Measurements from ENCODE around the gene PIP5K1B.

PIP5K1B gene

DNA sequence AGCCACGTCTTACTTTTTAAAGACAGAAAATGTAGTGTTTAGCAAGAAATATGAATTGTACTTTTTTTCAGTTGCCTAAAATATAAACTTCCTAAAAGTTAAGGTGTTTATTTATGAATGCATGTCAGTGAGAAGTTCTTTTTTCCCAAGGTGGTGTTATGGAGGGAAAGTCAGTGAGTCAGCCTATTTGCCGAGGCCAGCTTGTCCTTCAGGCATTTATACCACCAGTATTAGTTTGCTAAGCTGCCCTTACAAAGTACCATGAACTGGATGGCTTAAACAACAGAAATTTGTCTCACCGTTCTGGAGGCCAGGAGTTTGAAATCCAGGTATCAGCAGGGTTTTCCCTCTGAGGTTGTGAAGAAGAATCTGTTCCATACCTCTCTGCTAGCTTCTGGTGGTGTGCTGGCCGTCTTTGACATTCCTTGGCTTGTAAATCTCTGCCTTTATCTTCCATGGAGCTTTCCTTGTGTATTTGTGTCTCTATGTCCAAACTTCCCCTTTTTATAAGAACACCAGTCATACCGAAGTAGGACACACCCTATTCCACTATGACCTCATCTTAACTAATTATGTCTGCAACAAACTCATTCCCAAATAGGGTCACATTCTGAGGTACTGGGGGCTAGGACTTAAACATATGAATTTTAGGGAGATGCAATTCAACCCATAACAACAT is 270.5 kb downstream of the PIP5K1B start:
- Histone ChIP-seq H3K4me3 (ENCODE audit: low read length) (no peak overlapping the region), H3K79me2 (ENCODE audit: low read length) (no peaks in the 10 kb centered on the region), H3K4me1 (ENCODE audit: low read length) (no peaks in the 10 kb centered on the region; the same call in 1 of the 2 replicates), H3K27me3 (replicated peaks; ENCODE audit: insufficient read depth, low read length) (no peaks in the 10 kb centered on the region), H3K36me3 (replicated peaks; ENCODE audit: insufficient read depth, low read length) (no peaks in the 10 kb centered on the region), H3K4me2 (ENCODE audit: low read depth, low read length) (no peak overlapping the region), H3K9me2 (replicated peaks; ENCODE audit: insufficient read depth, low read length) (no peaks in the 10 kb centered on the region), H3K9ac (ENCODE audit: low read length) (no peak overlapping the region), H2AFZ (ENCODE audit: low read length) (no peak overlapping the region), H3F3A (ENCODE audit: insufficient read depth, low read length) (no peaks in the 10 kb centered on the region), H4K20me1 (ENCODE audit: insufficient read depth, low read length) (no peaks in the 10 kb centered on the region), H3K9me3 (replicated peaks; ENCODE audit: insufficient read depth, low read length) (no peaks in the 10 kb centered on the region), H3K27ac (ENCODE audit: low read length) (no peak overlapping the region)
- no peak for DNase-seq
- no peak for TF ChIP-seq EZH2phosphoT487 (IDR thresholded peaks at IDR 0.05; ENCODE audit: low read length)
- TF ChIP-seq EZH2 (optimal IDR thresholded peaks at IDR 0.05; ENCODE audit: low read depth, low read length): no peak
- TF ChIP-seq, protein P1, sequence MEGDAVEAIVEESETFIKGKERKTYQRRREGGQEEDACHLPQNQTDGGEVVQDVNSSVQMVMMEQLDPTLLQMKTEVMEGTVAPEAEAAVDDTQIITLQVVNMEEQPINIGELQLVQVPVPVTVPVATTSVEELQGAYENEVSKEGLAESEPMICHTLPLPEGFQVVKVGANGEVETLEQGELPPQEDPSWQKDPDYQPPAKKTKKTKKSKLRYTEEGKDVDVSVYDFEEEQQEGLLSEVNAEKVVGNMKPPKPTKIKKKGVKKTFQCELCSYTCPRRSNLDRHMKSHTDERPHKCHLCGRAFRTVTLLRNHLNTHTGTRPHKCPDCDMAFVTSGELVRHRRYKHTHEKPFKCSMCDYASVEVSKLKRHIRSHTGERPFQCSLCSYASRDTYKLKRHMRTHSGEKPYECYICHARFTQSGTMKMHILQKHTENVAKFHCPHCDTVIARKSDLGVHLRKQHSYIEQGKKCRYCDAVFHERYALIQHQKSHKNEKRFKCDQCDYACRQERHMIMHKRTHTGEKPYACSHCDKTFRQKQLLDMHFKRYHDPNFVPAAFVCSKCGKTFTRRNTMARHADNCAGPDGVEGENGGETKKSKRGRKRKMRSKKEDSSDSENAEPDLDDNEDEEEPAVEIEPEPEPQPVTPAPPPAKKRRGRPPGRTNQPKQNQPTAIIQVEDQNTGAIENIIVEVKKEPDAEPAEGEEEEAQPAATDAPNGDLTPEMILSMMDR (IDR thresholded peaks at IDR 0.05; ENCODE audit: low read length): no peak

DNA sequence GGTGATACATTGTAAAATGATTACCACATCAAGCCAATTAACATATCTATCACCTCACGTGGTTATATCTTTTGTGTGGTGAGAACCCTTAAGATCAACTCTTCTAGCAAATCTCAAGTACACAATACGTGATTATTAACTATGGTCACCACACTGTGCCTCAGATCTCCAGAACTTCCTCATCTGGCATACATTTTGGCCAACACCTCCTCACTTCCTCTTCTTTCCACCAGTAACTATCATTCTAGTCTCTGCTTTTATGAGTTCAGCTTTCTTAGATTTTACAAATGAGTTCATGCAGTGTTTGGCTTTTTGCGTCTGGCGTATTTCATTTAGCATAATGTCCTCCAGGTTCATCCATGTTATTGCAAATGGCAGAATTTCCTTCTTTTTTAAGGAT is 273.0 kb downstream of the PIP5K1B start:
- Histone ChIP-seq H3K27me3 (replicated peaks; ENCODE audit: insufficient read depth, low read length) (no peaks in the 10 kb centered on the region), H3K4me2 (ENCODE audit: low read depth, low read length) (no peak overlapping the region), H4K20me1 (ENCODE audit: insufficient read depth, low read length) (no peaks in the 10 kb centered on the region), H3K79me2 (ENCODE audit: low read length) (no peaks in the 10 kb centered on the region), H3F3A (ENCODE audit: insufficient read depth, low read length) (peaks cover 5% of the 10 kb centered on the region), H3K4me3 (ENCODE audit: low read length) (no peak overlapping the region), H3K36me3 (replicated peaks; ENCODE audit: insufficient read depth, low read length) (no peaks in the 10 kb centered on the region), H2AFZ (ENCODE audit: low read length) (no peak overlapping the region), H3K9me3 (replicated peaks; ENCODE audit: insufficient read depth, low read length) (no peaks in the 10 kb centered on the region), H3K4me1 (ENCODE audit: low read length) (peaks cover 11% of the 10 kb centered on the region), H3K27ac (ENCODE audit: low read length) (no peak overlapping the region), H3K9me2 (replicated peaks; ENCODE audit: insufficient read depth, low read length) (no peaks in the 10 kb centered on the region), H3K9ac (ENCODE audit: low read length) (no peak overlapping the region)
- TF ChIP-seq EZH2phosphoT487 (IDR thresholded peaks at IDR 0.05; ENCODE audit: low read length) (no peak), EZH2 (optimal IDR thresholded peaks at IDR 0.05; ENCODE audit: low read depth, low read length) (no peak)
- TF ChIP-seq, protein P1 (IDR thresholded peaks at IDR 0.05; ENCODE audit: low read length): no peak
- no peak for DNase-seq

DNA sequence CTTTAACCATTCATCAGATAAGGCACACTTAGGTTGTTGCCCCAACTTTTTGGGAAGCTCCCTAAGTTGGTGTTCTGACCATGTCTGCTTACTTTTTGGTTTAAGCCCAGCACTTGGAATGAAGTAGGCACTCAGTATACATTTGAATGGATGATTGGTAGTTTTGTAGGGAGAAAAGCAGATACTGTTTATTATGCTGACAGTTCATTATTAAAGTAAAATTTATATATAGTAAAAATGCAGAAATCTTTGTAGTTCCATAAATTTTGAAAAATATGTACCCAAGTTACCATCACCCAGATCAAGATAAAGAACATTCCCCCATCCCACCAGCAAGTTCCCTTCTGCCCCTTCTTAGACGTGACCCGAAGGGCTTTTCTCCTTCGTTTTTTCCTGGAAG is 273.5 kb downstream of the PIP5K1B start:
- no peaks in the 10 kb centered on the region for H3K36me3 ChIP-seq (replicated peaks; ENCODE audit: insufficient read depth, low read length)
- H3K9me2 ChIP-seq (replicated peaks; ENCODE audit: insufficient read depth, low read length): no peaks in the 10 kb centered on the region
- no peak overlapping the region for H3K9ac ChIP-seq (ENCODE audit: low read length)
- TF ChIP-seq EZH2 (optimal IDR thresholded peaks at IDR 0.05; ENCODE audit: low read depth, low read length): no peak
- no peak for TF ChIP-seq EZH2phosphoT487 (IDR thresholded peaks at IDR 0.05; ENCODE audit: low read length)
- TF ChIP-seq, protein P1 (IDR thresholded peaks at IDR 0.05; ENCODE audit: low read length): no peak
- no peaks in the 10 kb centered on the region for H3K27me3 ChIP-seq (replicated peaks; ENCODE audit: insufficient read depth, low read length)
- no peak overlapping the region for H3K27ac ChIP-seq (ENCODE audit: low read length)
- H3K4me3 ChIP-seq (ENCODE audit: low read length): no peak overlapping the region
- H3K9me3 ChIP-seq (replicated peaks; ENCODE audit: insufficient read depth, low read length): no peaks in the 10 kb centered on the region
- peaks cover 15% of the 10 kb centered on the region for H3K4me1 ChIP-seq (ENCODE audit: low read length)
- peaks cover 10% of the 10 kb centered on the region for H3F3A ChIP-seq (ENCODE audit: insufficient read depth, low read length)
- no peaks in the 10 kb centered on the region for H3K79me2 ChIP-seq (ENCODE audit: low read length)
- H2AFZ ChIP-seq (ENCODE audit: low read length): no peak overlapping the region
- no peak overlapping the region for H3K4me2 ChIP-seq (ENCODE audit: low read depth, low read length)
- DNase-seq: no peak
- H4K20me1 ChIP-seq (ENCODE audit: insufficient read depth, low read length): no peaks in the 10 kb centered on the region

All from MM.1S (cell line).